ENCODE data around the gene SEC14L3.

The SEC14L3 gene

DNA sequence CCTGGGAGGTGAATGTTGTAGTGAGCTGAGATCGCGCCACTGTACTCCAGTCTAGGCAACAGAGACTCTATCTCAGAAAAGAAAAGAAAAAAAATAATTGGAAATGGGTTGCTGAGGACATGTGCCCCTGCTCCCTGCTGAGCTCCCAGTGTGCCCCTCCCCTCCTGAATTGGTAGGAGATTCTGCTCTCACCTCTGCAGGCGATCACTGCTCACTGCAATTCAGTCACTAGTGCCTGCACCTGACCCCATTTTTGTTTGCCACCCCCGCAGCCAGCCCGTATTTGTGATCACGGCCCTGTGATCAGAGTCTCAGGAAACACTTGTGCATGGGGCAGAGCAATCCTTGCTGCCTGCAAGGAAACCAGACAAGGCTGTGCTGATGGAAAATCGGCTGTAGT, 16.3 kb upstream of the SEC14L3 start:
- TF ChIP-seq GABPA (IDR thresholded peaks at IDR 0.05; ENCODE audit: low read depth) (no peak), SPI1 (IDR thresholded peaks at IDR 0.05; ENCODE audit: borderline replicate concordance, low read depth) (no peak)
- no peak overlapping the region for H3K4me3 ChIP-seq (replicated peaks; ENCODE audit: insufficient read depth, low read length)
- H3K27me3 ChIP-seq (ENCODE audit: insufficient read depth, poor library complexity, severe bottlenecking) = no peaks in the 10 kb centered on the region
- DNase-seq (ENCODE audit: low read depth in 1 of 2, low spot score in 1 of 2) = no peak
- H3K27ac ChIP-seq (replicated peaks) = no peak overlapping the region

GRCh38 chr22:30486661-30487115, 14.9 kb upstream of the SEC14L3 start:
- no peaks in the 10 kb centered on the region for H3K27me3 ChIP-seq (ENCODE audit: insufficient read depth, poor library complexity, severe bottlenecking)
- DNase-seq (ENCODE audit: low read depth in 1 of 2, low spot score in 1 of 2) = no peak
- no peak overlapping the region for H3K4me3 ChIP-seq (replicated peaks; ENCODE audit: insufficient read depth, low read length)
- TF ChIP-seq GABPA (IDR thresholded peaks at IDR 0.05; ENCODE audit: low read depth) = no peak
- no peak for TF ChIP-seq REST (IDR thresholded peaks at IDR 0.05; ENCODE audit: insufficient replicate concordance, low read depth)
- no peak for TF ChIP-seq CTCF (IDR thresholded peaks at IDR 0.05; ENCODE audit: insufficient read depth, low read length)
- TF ChIP-seq SPI1 (IDR thresholded peaks at IDR 0.05; ENCODE audit: borderline replicate concordance, low read depth) = no peak
- no peak for TF ChIP-seq POLR2AphosphoS5 (IDR thresholded peaks at IDR 0.05; ENCODE audit: low read depth)
- no peak overlapping the region for H3K27ac ChIP-seq (replicated peaks)

DNA sequence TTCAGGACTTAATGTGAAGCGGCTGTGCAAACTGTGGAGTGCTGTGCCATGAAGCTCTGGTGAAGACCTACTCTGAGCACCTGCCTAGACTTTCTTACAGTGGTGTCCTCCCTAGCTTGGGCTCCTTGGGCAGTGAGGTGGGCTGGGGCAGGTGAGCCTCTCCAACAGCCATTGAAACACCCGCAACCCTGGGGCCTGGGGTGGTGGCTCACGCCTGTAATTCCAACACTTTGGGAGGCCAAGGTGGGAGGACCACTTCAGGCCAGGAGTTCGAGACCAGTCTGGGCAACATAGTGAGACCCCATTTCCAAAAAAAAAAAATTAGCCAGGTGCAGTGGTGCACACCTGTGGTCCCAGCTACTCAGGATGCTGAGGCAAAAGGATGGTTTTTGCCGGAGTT, 14.3 kb upstream of the SEC14L3 start:
- Histone ChIP-seq H3K4me3 (replicated peaks; ENCODE audit: insufficient read depth, low read length) (no peak overlapping the region), H3K27ac (replicated peaks) (no peak overlapping the region), H3K27me3 (ENCODE audit: insufficient read depth, poor library complexity, severe bottlenecking) (no peaks in the 10 kb centered on the region)
- no peak for TF ChIP-seq POLR2AphosphoS5 (IDR thresholded peaks at IDR 0.05; ENCODE audit: low read depth)
- no peak for DNase-seq (ENCODE audit: low read depth in 1 of 2, low spot score in 1 of 2)

GRCh38 chr22:30485362-30485988, 13.7 kb upstream of the SEC14L3 start:
- Histone ChIP-seq H3K27me3 (ENCODE audit: insufficient read depth, poor library complexity, severe bottlenecking) (no peaks in the 10 kb centered on the region), H3K27ac (replicated peaks) (no peak overlapping the region), H3K4me3 (replicated peaks; ENCODE audit: insufficient read depth, low read length) (no peak overlapping the region)
- DNase-seq (ENCODE audit: low read depth in 1 of 2, low spot score in 1 of 2) = peak; percentile 47 to 65
- TF ChIP-seq CTCF (IDR thresholded peaks at IDR 0.05; ENCODE audit: insufficient read depth, low read length) (peak; percentile 96), REST (IDR thresholded peaks at IDR 0.05; ENCODE audit: insufficient replicate concordance, low read depth) (no peak), SPI1 (IDR thresholded peaks at IDR 0.05; ENCODE audit: borderline replicate concordance, low read depth) (no peak), POLR2AphosphoS5 (IDR thresholded peaks at IDR 0.05; ENCODE audit: low read depth) (no peak)

DNA sequence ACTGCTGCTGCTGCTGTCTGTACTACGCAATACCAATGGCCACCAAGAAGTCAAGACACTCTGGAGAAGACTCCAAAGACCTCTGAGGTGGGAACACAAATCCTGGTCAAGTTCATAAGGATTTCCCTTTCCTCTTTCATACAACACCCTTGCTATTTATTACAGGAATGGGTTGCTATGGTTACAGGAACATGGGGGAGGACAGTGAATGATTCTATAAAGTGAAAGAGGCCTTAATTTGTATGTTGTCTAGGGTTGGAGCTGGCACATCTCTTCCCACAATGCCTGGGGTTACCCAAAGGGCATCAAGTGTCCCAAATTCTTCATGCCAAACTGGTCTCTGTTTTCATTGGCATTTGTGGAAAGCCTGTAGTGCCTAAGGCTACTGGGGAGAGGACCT, 11.4 kb upstream of the SEC14L3 start:
- H3K27me3 ChIP-seq (ENCODE audit: insufficient read depth, poor library complexity, severe bottlenecking) = peaks cover 2% of the 10 kb centered on the region
- DNase-seq (ENCODE audit: low read depth in 1 of 2, low spot score in 1 of 2) = no peak
- H3K4me3 ChIP-seq (replicated peaks; ENCODE audit: insufficient read depth, low read length) = no peak overlapping the region
- no peak overlapping the region for H3K27ac ChIP-seq (replicated peaks)
- TF ChIP-seq GABPA (IDR thresholded peaks at IDR 0.05; ENCODE audit: low read depth) (no peak), SPI1 (IDR thresholded peaks at IDR 0.05; ENCODE audit: borderline replicate concordance, low read depth) (no peak), CTCF (IDR thresholded peaks at IDR 0.05; ENCODE audit: insufficient read depth, low read length) (no peak), POLR2AphosphoS5 (IDR thresholded peaks at IDR 0.05; ENCODE audit: low read depth) (no peak), REST (IDR thresholded peaks at IDR 0.05; ENCODE audit: insufficient replicate concordance, low read depth) (no peak)

Measured in HL-60 (cell line).